NCI-H510A (cell line): Measurements from ENCODE around the gene VPS11.
"Not testable (repeated sequence)": the region's sequence is repeated elsewhere in the genome, so short reads cannot be mapped to it uniquely, and the experiment has no call there.

Experiments
- DNase-seq: peaks from one replicate; lab custom pipeline; 2025; lab: John Stamatoyannopoulos, UW

The VPS11 gene

GRCh38 chr11:119038884-119039283 is 28.7 kb upstream of the VPS11 start:
- no peak for DNase-seq

GRCh38 chr11:119039471-119039870 is 28.1 kb upstream of the VPS11 start:
- not testable (repeated sequence) for DNase-seq

GRCh38 chr11:119041821-119042514 is 25.6 kb upstream of the VPS11 start:
- DNase-seq = no peak

GRCh38 chr11:119042927-119043326 is 24.7 kb upstream of the VPS11 start:
- DNase-seq = no peak

GRCh38 chr11:119044708-119045107 is 22.9 kb upstream of the VPS11 start:
- DNase-seq = no peak

GRCh38 chr11:119046489-119046888 is 21.1 kb upstream of the VPS11 start:
- no peak for DNase-seq

- DNase-seq = no peak
Measured at GRCh38 chr11:119047205-119047604, 20.4 kb upstream of the VPS11 start.

GRCh38 chr11:119048644-119049043 is 19.0 kb upstream of the VPS11 start:
- no peak for DNase-seq

GRCh38 chr11:119049081-119049480 is 18.5 kb upstream of the VPS11 start:
- DNase-seq = no peak

- DNase-seq = no peak
Measured at GRCh38 chr11:119051440-119052162, 16.0 kb upstream of the VPS11 start.

GRCh38 chr11:119052163-119052814 is 15.3 kb upstream of the VPS11 start:
- no peak for DNase-seq

- DNase-seq = no peak
Measured at GRCh38 chr11:119054418-119054817, 13.2 kb upstream of the VPS11 start.

- no peak for DNase-seq
Measured at GRCh38 chr11:119055901-119056300, 11.7 kb upstream of the VPS11 start.

GRCh38 chr11:119056421-119056999 is 11.1 kb upstream of the VPS11 start:
- DNase-seq = peak; percentile 26

- DNase-seq = peak; percentile 98
Measured at GRCh38 chr11:119057000-119057769, 10.4 kb upstream of the VPS11 start, which contains the start of gene HYOU1. Gene HYOU1, minus strand, starts transcription at chr11:119057205. Its CDS starts 1,045 bp downstream, at chr11:119056160.

GRCh38 chr11:119059128-119059527 is 8.5 kb upstream of the VPS11 start:
- not testable (repeated sequence) for DNase-seq

GRCh38 chr11:119061256-119061655 is 6.4 kb upstream of the VPS11 start:
- no peak for DNase-seq

GRCh38 chr11:119062779-119063178 is 4.8 kb upstream of the VPS11 start:
- no peak for DNase-seq

- no peak for DNase-seq
Measured at GRCh38 chr11:119065369-119065768, 2.2 kb upstream of the VPS11 start.

- no peak for DNase-seq
Measured at GRCh38 chr11:119077839-119078238, 10.2 kb downstream of the VPS11 start.

GRCh38 chr11:119078675-119079420 is 11.2 kb downstream of the VPS11 start:
- no peak for DNase-seq
